ENCODE data around the gene PECR.
"Not testable (repeated sequence)": the region's sequence is repeated elsewhere in the genome, so short reads cannot be mapped to it uniquely, and the experiment has no call there.

The PECR gene

GRCh38 chr2:216021768-216022565, 59.6 kb downstream of the PECR start:
- DNase-seq, result no peak

- no peak for DNase-seq
Observed at GRCh38 chr2:216018709-216019108, 62.9 kb downstream of the PECR start.

- DNase-seq, result no peak
Observed at GRCh38 chr2:216017365-216017764, 64.2 kb downstream of the PECR start.

GRCh38 chr2:216016581-216016980, 65.0 kb downstream of the PECR start:
- DNase-seq, result no peak

- DNase-seq, result peak; percentile 85
Observed at GRCh38 chr2:216015722-216016464, 65.7 kb downstream of the PECR start.

GRCh38 chr2:216014986-216015385, 66.6 kb downstream of the PECR start:
- no peak for DNase-seq

GRCh38 chr2:216014006-216014405, 67.6 kb downstream of the PECR start:
- DNase-seq, result no peak

GRCh38 chr2:216013080-216013909, 68.3 kb downstream of the PECR start, which contains the start of gene MREG:
Gene MREG, minus strand, starts transcription at chr2:216013551. Its CDS starts 224 bp downstream, at chr2:216013327.
- DNase-seq, result peak; percentile 93

- DNase-seq, result peak; percentile 51
Observed at GRCh38 chr2:216012830-216013079, 68.9 kb downstream of the PECR start.

- DNase-seq, result peak; percentile 81
Observed at GRCh38 chr2:216012133-216012829, 69.3 kb downstream of the PECR start.

- DNase-seq, result not testable (repeated sequence)
Observed at GRCh38 chr2:216009215-216009614, 72.4 kb downstream of the PECR start.

GRCh38 chr2:216008387-216008786, 73.2 kb downstream of the PECR start:
- DNase-seq, result no peak

- DNase-seq, result no peak
Observed at GRCh38 chr2:216006164-216006663, 75.4 kb downstream of the PECR start.

GRCh38 chr2:216004697-216005283, 76.8 kb downstream of the PECR start:
- no peak for DNase-seq

GRCh38 chr2:216003876-216004696, 77.5 kb downstream of the PECR start:
- no peak for DNase-seq

- no peak for DNase-seq
Observed at GRCh38 chr2:216002693-216003092, 78.9 kb downstream of the PECR start.

GRCh38 chr2:216002101-216002678, 79.4 kb downstream of the PECR start:
- DNase-seq, result peak; percentile 53

- peak; percentile 62 for DNase-seq
Observed at GRCh38 chr2:216001216-216002100, 80.2 kb downstream of the PECR start.

GRCh38 chr2:215998636-215999035, 83.0 kb downstream of the PECR start:
- DNase-seq, result no peak

- DNase-seq, result no peak
Observed at GRCh38 chr2:215997219-215997618, 84.4 kb downstream of the PECR start.

All from eye (tissue), 1 donor.